ENCODE data around the gene ARX.

GRCh38 chrX:25006586-25007058 lies 9.1 kb downstream of the ARX start:
- no peak for TF ChIP-seq EP300 (IDR thresholded peaks at IDR 0.05; ENCODE audit: borderline replicate concordance in 1 of 2, low read depth in 1 of 2, low read length in 1 of 2)
- no peak for TF ChIP-seq RAD21 (IDR thresholded peaks at IDR 0.05; ENCODE audit: low read length)
- TF ChIP-seq GABPA (IDR thresholded peaks at IDR 0.05; ENCODE audit: low read depth) = no peak
- TF ChIP-seq, protein P1, sequence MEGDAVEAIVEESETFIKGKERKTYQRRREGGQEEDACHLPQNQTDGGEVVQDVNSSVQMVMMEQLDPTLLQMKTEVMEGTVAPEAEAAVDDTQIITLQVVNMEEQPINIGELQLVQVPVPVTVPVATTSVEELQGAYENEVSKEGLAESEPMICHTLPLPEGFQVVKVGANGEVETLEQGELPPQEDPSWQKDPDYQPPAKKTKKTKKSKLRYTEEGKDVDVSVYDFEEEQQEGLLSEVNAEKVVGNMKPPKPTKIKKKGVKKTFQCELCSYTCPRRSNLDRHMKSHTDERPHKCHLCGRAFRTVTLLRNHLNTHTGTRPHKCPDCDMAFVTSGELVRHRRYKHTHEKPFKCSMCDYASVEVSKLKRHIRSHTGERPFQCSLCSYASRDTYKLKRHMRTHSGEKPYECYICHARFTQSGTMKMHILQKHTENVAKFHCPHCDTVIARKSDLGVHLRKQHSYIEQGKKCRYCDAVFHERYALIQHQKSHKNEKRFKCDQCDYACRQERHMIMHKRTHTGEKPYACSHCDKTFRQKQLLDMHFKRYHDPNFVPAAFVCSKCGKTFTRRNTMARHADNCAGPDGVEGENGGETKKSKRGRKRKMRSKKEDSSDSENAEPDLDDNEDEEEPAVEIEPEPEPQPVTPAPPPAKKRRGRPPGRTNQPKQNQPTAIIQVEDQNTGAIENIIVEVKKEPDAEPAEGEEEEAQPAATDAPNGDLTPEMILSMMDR (IDR thresholded peaks at IDR 0.05) = no peak

All from SK-N-SH (cell line).